ENCODE results near the gene DELE1.
"Not testable (repeated sequence)": the region's sequence is repeated elsewhere in the genome, so short reads cannot be mapped to it uniquely, and the experiment has no call there.

The DELE1 gene

DNA sequence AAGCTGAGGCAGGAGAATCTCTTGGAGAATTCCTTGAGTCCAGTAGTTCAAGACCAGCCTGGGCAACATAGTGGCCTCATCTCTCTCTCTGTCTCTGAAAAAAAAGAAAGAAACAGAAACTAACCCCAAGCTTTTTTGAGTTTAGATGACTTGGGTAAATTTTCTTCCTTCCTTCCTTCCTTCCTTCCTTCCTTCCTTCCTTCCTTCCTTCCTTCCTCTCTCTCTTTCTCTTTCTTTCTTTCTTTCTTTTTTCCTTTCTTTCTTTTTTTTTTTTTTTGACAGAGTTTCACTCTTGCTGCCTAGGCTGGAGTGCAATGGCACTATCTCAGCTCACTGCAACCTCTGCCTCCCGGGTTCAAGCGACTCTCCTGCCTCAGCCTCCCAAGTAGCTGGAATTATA, 33.2 kb upstream of the DELE1 start:
- not testable (repeated sequence) for DNase-seq

GRCh38 chr5:141897425-141897824, 26.2 kb upstream of the DELE1 start:
- DNase-seq: no peak

- no peak for DNase-seq
These were observed 25.1 kb upstream of the DELE1 start for GRCh38 chr5:141898448-141899049.

GRCh38 chr5:141902015-141902814, 21.5 kb upstream of the DELE1 start:
- no peak for DNase-seq

DNA sequence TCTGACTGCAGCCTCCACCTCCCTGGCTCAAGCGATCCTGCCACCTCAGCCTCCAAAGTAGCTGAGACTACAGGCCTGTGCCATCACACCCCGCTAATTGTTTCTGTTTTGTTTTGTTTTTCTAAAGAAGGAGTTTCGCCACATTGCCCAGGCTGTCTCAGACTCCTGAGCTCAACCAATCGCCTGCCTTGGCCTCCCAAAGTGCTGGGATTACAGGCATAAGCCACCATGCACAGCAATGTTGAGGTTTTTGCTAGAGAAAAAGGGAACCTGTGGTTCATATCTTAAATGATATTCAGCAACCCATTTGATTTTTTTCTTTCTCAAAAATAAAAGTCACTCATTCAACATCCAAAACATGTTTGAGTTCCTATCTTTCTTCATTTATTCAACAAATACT, 20.4 kb upstream of the DELE1 start:
- no peak for DNase-seq

DNA sequence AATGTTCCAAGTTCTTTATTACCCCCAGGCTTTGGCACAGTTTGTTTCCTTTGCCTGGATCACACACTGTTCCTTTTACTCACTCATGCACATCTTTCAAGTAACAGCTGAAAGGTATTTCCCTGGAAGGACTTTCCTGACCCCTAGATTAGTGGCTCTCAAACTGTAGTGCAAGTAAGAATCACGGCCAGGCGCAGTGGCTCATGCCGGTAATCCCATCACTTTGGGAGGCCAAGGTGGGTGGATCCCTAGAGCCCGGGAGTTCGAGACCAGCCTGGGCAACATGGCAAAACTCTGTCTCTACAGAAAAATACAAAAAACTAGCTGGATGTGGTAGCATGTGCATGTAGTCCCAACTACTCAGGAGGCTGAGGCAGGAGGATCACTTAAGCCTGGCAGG, 19.1 kb upstream of the DELE1 start:
- DNase-seq: no peak

DNA sequence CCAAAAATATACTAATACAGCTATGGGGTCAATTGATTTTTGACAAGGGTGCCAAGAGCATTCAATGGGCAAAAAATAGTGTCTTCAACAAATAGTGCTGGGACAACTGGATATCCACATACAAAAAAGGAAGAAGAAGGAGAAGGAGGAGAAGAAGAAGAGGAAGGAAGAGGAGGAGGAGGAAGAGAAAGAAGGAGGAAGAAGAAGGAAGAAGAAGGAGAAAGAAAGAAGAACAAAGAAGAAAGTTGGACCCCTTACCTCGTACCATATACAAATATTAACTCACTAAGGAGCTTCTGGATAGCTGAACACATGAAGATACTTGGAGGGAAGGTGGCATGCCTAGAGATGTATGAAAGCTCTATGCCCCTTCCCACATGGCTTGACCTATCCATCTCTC, 17.2 kb upstream of the DELE1 start:
- DNase-seq: no peak

- DNase-seq: no peak
These were observed 16.7 kb upstream of the DELE1 start for GRCh38 chr5:141906972-141907371.

GRCh38 chr5:141908796-141909195, 14.9 kb upstream of the DELE1 start:
- DNase-seq: no peak

- no peak for DNase-seq
These were observed 14.5 kb upstream of the DELE1 start for GRCh38 chr5:141909212-141909611.

DNA sequence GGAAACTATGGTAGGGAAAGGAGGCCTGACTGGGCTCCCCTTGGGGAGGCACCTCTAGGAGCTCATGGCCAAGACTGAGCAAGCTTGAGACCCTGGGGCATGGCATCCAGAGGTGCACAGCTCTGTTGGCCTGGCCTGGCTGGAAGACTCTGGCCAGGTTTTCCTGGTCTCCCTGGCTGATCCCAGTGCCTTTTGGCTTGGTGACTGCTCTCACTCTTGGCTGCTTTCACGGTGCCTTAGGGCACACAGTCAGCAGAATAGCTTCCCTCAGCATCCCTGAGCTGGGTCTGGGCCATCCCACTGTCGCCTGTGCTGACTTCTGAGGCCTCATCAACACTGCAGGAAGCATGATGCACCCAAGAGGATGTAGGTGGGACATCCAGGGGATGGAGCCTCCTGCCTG, 13.4 kb upstream of the DELE1 start:
- DNase-seq: no peak

DNA sequence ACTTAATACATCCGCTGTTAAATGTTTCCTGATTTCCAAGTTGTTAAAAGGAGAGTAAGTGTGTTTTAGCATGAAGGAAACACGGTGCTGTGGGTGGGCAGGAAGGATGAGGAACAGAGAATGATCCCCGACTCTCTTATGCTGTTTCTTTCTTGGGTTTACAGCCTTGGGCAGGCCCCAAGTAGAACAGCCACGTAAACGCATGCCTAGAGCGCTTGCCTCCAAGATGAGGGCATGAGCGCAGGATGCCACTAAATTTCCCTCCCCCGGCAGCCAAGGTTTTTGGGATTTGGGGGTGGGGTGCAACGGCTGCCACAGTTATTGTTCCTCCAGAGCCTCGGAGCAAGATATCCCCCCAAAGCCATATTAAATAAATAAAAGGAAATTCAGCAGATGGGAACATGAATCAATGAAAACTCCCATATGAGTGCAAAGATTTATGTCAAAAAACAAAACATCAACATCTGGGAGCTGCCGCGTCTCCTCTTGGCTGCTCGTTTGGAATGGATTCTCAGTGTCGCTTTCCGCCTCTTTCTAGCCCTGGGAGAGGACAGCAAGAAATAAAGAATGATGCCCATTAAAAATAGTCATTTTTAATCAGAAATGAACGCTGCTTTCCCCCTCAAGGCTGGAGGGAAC, 10.0 kb upstream of the DELE1 start:
- no peak for DNase-seq

DNA sequence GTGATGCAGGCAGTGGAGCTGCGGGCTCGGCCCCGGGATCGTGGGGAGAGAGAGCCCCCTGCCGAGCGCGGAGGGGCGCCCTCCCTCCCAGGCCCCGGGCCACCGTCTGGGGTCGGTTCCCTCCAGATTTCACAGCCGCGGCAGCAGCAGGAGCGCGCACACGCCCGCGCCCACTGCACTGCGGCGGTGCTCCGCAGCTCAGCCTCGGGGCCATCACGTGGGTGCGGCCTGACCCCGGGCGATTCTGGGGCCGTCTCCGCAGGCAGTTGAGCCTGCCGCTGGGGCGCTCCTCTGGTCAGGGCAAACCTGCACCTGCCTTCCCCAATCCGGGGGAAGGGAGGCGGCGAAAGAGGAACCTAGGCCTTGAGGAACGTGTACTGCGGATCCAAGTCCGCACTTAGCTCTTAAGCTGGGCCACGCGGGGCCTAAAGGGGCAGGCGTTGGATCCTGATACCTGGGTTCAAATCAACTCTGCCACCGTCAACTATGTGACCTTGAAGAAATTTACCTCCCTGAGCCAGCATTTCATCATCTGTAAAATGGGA, 9.4 kb upstream of the DELE1 start:
- no peak for DNase-seq

- no peak for DNase-seq
These were observed 8.9 kb upstream of the DELE1 start for GRCh38 chr5:141914797-141915196.

DNA sequence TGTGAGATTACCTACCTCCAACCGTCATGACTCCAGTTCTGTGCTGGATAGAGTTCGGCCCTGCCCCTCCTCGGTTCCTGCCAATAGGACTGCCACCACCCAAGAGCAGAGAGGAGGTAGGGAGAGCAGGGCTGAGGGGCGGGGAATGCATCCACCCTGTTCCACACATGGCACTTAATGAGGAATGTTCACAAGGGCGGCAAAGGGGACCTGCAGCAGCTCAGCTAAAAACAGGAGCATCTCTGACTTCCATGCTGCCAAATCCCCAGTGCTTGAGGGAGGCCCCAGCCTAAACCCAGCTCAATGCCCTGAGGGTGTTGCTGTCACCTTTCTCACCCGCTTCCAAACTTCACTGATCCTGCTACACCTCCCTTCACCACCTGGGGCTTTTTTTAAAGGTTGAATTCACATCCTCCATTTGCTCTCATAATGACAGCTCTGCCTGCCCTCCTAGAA, 7.8 kb upstream of the DELE1 start:
- no peak for DNase-seq

DNA sequence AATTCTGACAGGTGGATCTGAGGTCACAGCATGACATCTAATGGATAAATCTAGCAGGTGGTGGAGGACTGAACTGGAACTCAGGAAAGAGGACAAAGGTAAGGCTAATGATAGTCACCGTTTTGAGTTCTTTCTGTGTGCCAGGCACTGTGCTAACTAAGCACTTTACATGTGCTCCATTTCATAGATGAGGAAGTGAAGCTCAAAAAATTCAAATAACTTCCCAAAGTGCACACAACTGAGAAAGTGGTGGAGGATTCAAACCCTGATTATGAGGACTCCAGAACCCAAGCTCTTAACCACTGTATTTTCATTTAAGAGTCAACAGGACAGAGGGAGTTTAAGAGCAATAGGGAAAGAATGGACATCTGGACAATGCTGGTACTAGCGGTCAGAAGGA, 7.1 kb upstream of the DELE1 start:
- DNase-seq: no peak

- no peak for DNase-seq
These were observed 5.9 kb upstream of the DELE1 start for GRCh38 chr5:141917760-141918159.

DNA sequence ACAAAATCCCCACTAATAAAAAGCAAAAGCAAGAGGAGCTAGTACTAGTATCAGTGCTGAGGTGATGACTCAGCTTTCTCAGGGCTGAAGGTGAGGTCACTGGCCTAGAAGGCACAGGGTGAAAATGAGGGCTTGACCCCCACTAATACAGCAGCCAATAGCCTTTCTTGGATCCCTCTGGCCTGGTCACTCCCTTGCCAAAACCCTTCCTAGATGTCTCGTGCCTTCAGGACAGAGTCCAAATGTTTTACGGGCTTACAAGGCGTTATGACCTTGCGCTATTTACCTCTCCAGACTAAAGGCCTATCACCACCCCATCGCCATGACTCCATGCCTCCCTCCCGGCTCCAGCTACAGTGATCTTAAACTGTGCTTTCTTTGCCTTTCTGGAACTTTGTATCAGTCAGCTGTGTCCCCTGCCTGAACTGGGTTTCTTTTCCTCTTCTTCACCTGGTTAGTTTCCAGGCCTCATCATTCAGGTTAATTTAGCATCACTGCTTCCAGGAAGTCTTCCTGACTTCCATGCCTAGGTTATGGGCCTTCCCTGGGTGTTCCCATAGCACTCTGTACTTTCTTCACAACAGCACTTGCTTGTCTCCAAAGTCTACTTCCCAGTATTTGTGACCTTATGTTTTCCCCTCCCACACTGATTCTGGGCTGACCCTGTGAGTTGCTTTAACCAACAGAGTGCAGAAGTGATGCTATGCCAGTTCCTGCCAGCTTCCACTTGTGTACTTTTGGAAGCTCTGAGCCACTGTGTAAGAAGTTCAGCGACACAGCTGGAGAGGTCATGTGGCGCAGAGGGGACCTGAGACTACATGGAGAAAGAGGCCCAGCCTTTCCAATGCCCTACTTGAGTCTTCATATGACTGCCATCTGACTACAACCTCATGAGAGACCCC, 4.2 kb upstream of the DELE1 start:
- no peak for DNase-seq

DNA sequence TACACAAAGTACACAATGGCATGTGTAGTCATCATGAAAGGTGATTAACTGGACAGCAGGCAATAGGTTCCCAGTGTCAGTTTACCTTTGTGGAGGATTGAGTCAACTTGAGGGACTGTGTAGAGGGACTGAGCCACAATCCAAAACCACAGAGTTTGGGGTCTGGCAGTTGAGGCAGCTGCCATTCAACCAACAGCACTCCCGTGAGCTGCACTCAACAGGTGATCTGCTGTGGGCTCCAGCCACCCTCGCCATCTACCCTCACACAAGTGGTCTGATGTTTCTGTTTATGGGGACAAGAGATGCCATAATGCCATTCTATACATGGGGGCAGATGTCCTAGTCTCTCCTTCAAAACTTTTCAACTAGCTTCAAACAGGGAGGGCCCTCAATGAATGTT, 2.9 kb upstream of the DELE1 start:
- DNase-seq: no peak

DNA sequence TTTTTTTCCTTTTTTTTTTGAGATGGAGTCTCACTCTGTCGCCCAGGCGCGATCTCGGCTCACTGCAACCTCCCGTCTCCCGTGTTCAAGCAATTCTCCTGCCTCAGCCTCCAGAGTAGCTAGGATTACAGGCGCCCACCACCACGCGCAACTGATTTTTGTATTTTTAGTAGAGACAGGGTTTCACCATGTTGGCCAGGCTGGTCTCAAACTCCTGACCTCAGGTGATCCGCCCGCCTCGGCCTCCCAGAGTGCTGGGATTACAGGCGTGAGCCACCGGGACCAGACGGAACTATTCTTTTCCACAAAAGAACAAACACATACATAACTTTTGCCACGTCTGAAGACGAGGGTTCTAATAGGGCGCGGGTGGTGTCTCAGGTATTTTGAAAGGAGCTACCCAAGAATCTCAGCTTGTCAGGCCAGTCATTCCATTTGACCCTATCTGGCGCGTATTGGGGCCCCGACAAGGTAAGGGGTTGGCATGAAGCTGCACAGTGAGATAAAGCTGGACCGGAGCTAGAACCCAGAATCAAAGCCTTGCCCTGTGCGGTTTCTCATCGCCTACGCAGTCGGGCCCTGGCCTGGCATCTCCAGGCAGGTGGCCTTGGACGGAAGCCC, 734 bp upstream of the DELE1 start:
- not testable (repeated sequence) for DNase-seq

DNA sequence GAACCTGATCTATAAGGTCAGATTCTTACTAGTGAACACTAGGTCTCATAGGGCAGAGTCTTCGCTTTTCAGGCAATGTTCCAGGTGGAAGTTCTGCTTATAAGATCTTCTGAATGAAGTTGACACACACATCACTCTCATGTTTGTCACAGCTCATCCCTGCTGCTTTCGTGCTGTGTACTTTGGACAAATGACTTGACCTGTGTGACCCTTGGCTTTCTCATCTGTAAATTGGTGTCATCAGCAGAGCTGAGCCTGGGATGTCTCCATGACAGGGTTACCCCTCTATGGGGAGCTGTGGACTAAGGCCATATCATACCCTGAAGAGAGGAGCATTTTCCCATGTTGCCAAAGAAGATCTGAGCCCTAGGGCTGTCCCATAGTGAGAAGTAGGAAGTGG, 2.8 kb downstream of the DELE1 start:
- no peak for DNase-seq

- DNase-seq: no peak
These were observed 4.4 kb downstream of the DELE1 start for GRCh38 chr5:141928051-141928450.
